Spleen (tissue), 7 donors: ENCODE measurements around the gene NOLC1.

Experiments
- CTCF ChIP-seq, 11 experiments: fragments of 200-600 bp in 7 of 11; fragments of 450-650 bp in 4 of 11; sonication (generic) in 4 of 11; IDR thresholded peaks in 8 of 11; conservative IDR thresholded peaks in 3 of 11; 1 replicate in 7 of 11; 2 replicates in 4 of 11; pipeline versions ENCODE4 v1.4.0 to v1.8.0; 2016 to 2021; ENCODE audit warnings: antibody characterized with exemption in 11 of 11, inconsistent platforms in 4 of 11, mild to moderate bottlenecking in 1 of 11
- POLR2AphosphoS5 ChIP-seq, 3 donors: sonication (generic); formaldehyde crosslinking; IDR thresholded peaks; one replicate each; pipeline ENCODE4 v1.5.1; 2017; ENCODE audit warnings: antibody characterized with exemption in 3 of 3
- donor health status: DM: no; HTN: no; CAD: no; lungs with moderate emphysema.
- donor health status: DM: no; HTN: no; CAD: no.
- donor health status: DM: no; HTN: no; CAD: no.

GRCh38 chr10:102152545-102152890, 329 bp downstream of the NOLC1 start:
- no peak for TF ChIP-seq POLR2AphosphoS5 (IDR thresholded peaks at IDR 0.05)
- TF ChIP-seq CTCF (IDR thresholded peaks at IDR 0.05 in 8 of 11, conservative IDR thresholded peaks at IDR 0.05 in 3 of 11), result no peak
